Ishikawa (cell line): ENCODE data around the gene CHST11.

ENCODE experiments used
- CEBPB ChIP-seq: IDR thresholded peaks from 2 replicates; pipeline ENCODE4 v1.6.1; 2012
- CREB1 ChIP-seq: IDR thresholded peaks from 2 replicates; pipeline ENCODE4 v1.6.1; 2012; ENCODE audit warnings: low read depth
- EGR1 ChIP-seq: IDR thresholded peaks from 2 replicates; pipeline ENCODE4 v1.6.1; 2012
- EP300 ChIP-seq: IDR thresholded peaks from 2 replicates; pipeline ENCODE4 v1.6.1; 2012; ENCODE audit warnings: borderline replicate concordance
- FOXM1 ChIP-seq: IDR thresholded peaks from 2 replicates; pipeline ENCODE4 v1.6.1; 2012; ENCODE audit warnings: low read depth, borderline replicate concordance
- MAX ChIP-seq: IDR thresholded peaks from 2 replicates; pipeline ENCODE4 v1.6.1; 2012
- NFIC ChIP-seq: IDR thresholded peaks from 2 replicates; pipeline ENCODE4 v1.6.1; 2012
- RAD21 ChIP-seq: IDR thresholded peaks from 2 replicates; pipeline ENCODE4 v1.6.1; 2012; ENCODE audit warnings: low read depth
- TAF1 ChIP-seq: IDR thresholded peaks from 2 replicates; pipeline ENCODE4 v1.6.1; 2012; ENCODE audit warnings: low read depth, mild to moderate bottlenecking
- TCF12 ChIP-seq: IDR thresholded peaks from 2 replicates; pipeline ENCODE4 v1.6.1; 2012; ENCODE audit warnings: low read depth
- TEAD4 ChIP-seq: IDR thresholded peaks from 2 replicates; pipeline ENCODE4 v1.6.1; 2012
- YY1 ChIP-seq: IDR thresholded peaks from 2 replicates; pipeline ENCODE4 v1.6.1; 2012; ENCODE audit warnings: low read depth
- ZBTB7A ChIP-seq: IDR thresholded peaks from 2 replicates; pipeline ENCODE4 v1.6.1; 2012; ENCODE audit warnings: low read depth
- TF ChIP-seq, protein P1 (sequence below): IDR thresholded peaks from 2 replicates; pipeline ENCODE4 v1.6.1; 2012; ENCODE audit warnings: low read depth, mild to moderate bottlenecking
- TF ChIP-seq, protein P2 (sequence below): IDR thresholded peaks from 2 replicates; pipeline ENCODE4 v1.6.1; 2012

The CHST11 gene

GRCh38 chr12:104720339-104721038, 263.7 kb downstream of the CHST11 start:
- no peak for TF ChIP-seq FOXM1
- TF ChIP-seq EGR1: no peak
- TF ChIP-seq ZBTB7A: no peak
- TF ChIP-seq, protein P1, sequence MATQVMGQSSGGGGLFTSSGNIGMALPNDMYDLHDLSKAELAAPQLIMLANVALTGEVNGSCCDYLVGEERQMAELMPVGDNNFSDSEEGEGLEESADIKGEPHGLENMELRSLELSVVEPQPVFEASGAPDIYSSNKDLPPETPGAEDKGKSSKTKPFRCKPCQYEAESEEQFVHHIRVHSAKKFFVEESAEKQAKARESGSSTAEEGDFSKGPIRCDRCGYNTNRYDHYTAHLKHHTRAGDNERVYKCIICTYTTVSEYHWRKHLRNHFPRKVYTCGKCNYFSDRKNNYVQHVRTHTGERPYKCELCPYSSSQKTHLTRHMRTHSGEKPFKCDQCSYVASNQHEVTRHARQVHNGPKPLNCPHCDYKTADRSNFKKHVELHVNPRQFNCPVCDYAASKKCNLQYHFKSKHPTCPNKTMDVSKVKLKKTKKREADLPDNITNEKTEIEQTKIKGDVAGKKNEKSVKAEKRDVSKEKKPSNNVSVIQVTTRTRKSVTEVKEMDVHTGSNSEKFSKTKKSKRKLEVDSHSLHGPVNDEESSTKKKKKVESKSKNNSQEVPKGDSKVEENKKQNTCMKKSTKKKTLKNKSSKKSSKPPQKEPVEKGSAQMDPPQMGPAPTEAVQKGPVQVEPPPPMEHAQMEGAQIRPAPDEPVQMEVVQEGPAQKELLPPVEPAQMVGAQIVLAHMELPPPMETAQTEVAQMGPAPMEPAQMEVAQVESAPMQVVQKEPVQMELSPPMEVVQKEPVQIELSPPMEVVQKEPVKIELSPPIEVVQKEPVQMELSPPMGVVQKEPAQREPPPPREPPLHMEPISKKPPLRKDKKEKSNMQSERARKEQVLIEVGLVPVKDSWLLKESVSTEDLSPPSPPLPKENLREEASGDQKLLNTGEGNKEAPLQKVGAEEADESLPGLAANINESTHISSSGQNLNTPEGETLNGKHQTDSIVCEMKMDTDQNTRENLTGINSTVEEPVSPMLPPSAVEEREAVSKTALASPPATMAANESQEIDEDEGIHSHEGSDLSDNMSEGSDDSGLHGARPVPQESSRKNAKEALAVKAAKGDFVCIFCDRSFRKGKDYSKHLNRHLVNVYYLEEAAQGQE: no peak
- no peak for TF ChIP-seq TEAD4
- TF ChIP-seq RAD21: no peak
- TF ChIP-seq YY1: no peak
- TF ChIP-seq NFIC: no peak
- no peak for TF ChIP-seq EP300
- TF ChIP-seq, protein P2, sequence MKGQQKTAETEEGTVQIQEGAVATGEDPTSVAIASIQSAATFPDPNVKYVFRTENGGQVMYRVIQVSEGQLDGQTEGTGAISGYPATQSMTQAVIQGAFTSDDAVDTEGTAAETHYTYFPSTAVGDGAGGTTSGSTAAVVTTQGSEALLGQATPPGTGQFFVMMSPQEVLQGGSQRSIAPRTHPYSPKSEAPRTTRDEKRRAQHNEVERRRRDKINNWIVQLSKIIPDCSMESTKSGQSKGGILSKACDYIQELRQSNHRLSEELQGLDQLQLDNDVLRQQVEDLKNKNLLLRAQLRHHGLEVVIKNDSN: no peak
- no peak for TF ChIP-seq TAF1

DNA sequence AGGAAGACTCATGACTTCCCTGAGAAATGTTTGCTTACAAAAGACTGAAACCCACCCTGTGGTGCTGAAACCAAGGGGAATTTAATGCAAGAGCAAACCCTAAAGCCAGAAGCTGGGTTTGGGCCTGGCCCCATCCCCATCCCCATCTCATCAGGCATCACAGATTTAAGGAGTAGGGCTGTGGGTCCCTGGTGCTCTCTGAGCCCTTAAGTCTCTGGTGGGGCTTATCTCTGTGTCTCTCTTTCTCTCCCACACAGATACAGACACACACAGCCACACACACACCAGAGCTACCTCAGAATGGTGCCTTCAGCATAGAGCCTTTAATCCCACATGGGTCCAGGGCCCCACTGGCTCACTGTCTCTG, 264.3 kb downstream of the CHST11 start:
- TF ChIP-seq CREB1 (no peak), TAF1 (no peak), EP300 (no peak), EGR1 (no peak), FOXM1 (no peak), TCF12 (no peak), MAX (no peak), NFIC (no peak), YY1 (no peak), CEBPB (no peak), ZBTB7A (no peak), RAD21 (no peak), TEAD4 (no peak)
- TF ChIP-seq, protein P2: no peak
- TF ChIP-seq, protein P1: no peak

DNA sequence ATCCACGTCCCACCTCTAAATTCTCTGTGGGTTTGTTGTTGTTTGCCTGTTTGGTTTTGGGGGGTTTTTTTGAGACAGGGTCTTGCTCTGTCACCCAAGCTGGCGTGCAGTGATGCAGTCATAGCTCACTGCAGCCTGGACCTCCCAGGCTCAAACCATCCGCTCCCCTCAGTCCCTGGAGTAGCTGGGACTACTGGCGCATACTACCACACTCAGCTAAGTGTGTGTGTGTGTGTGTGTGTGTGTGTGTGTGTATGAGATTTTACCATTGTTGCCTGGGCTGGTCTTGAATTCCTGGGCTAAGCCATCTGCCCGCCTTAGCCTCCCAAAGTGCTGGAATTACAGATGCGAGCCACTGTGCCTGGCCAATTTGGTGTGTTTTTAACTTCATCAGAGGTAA, 265.2 kb downstream of the CHST11 start:
- TF ChIP-seq CEBPB (no peak), ZBTB7A (no peak), CREB1 (no peak), MAX (no peak), EGR1 (no peak), EP300 (no peak), YY1 (no peak), TAF1 (no peak), NFIC (no peak), FOXM1 (no peak)
- TF ChIP-seq, protein P2: no peak
- TF ChIP-seq, protein P1: no peak
